AG20443 (cell line): ENCODE measurements around the gene BBX.
"Not testable (repeated sequence)": the region's sequence is repeated elsewhere in the genome, so short reads cannot be mapped to it uniquely, and the experiment has no call there.

Source experiments
- DNase-seq: peaks from one replicate; pipeline ENCODE4 v3.0.0; 2012; ENCODE audit warnings: low spot score, mixed read lengths

The BBX gene

DNA sequence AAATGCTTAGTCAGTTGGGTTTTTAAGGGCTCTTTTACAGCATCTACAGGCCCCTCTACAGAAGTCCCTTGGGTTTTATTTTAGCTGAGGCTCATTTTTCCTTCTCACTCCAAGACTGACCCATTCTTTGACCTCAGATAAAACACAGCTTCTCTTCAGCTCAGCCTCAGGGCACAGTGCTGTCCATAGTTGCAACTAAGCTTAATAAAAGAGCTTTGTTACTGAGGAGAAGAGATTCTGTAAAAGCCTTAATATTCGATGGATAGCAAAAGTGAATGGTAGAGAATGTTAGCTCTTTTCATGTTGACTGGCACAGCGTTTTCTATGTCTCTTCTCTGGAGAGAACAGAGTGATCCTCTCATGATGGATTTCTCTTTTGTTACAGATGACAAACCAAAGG lies 277.9 kb downstream of the BBX start:
- DNase-seq: no peak

GRCh38 chr3:107803170-107803569 lies 280.4 kb downstream of the BBX start:
- no peak for DNase-seq

DNA sequence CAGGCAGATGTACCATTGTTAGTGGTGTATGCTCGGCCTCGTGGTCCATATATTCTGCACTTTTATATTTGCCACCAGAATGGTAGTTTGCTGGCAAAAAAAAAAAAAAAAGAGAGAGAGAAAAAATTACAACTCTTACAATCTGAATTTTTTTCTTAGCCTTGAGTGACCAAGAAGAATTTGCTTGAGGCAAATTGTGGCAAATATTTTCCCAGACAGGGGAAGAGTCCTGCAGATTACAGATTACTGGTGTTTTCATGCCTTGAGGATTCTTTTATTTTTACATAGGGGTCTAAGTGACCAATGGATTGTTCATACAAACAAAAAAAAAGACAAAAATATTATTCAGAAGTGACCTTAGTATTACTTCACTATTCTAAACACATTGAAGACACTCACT lies 283.3 kb downstream of the BBX start:
- no peak for DNase-seq

DNA sequence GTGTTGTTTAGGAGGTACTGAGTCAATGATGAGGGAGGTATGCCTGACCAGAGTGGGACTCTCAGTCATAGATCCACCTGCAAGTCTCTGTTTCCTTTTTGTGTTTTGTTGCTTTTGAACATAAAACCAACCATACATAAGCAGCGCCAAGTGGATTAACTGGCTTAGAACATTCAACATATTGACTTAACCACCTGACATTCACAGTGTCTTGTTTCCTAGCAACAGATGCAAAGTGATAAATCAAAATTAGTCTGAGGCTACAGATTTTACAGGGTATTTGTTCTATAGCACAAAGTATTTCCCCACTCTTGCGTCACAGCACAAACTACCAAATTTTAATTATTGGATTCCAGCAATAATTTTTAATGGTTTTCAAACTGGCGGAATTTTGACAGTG lies 283.8 kb downstream of the BBX start:
- no peak for DNase-seq

DNA sequence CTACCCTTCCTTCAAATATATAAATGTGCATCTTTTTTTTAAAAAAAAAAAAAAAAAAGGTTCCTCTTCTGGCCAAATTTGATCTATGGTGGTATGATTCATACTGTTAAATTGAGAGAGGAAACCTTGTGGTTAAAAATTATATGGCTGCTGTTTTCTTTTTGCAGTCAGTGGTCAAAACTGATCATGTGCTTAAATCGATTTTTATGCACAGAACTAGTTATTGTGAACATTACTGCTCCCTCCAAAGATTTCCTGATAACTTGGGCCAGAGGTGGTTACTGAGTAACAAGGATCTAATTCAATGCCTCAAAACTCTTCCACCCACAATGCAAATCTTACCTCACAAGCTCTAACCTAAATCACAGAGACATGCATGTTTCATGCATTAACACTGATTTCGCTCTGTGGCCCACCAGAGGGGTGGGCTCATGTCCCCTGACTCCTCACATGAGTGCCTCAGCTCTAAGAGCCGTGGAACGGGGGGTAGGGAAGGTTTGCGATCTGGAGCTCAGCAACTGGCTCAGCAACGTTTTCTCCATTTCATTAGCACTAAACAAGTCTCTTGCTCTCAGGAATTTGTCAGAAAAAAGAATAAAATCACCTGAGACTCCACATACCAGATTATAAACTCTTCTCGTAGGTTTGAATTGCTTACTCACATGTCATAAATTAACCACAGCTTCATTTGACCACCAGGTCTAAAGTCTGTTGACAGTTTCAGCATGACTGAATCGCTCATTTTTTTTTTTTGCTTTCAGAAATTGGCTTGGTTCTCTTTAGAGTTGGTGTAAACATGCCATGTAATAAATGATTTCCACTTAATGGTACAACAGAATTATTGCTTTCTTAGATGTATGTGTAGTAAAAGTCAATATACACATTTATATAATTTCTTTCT lies 287.7 kb downstream of the BBX start:
- no peak for DNase-seq

DNA sequence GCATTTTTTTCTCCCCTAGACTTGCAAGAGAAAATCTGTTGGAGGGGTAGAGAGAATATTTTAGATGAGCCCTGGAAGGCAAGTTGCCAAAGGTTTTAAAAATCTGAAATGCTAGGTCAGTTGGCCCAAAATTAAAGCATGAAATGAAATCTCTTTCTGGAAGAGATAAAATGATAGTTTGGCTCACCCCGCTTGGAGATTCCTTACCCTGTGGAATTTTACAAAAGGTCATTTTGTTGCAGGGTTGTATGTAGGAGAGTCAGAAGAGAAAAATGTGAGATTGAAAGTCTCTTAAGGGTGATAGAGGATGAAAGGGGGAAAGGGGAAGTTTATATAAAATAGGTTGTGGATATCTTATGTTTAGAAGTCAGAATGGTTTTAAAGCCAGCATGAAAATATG lies 290.3 kb downstream of the BBX start:
- no peak for DNase-seq

DNA sequence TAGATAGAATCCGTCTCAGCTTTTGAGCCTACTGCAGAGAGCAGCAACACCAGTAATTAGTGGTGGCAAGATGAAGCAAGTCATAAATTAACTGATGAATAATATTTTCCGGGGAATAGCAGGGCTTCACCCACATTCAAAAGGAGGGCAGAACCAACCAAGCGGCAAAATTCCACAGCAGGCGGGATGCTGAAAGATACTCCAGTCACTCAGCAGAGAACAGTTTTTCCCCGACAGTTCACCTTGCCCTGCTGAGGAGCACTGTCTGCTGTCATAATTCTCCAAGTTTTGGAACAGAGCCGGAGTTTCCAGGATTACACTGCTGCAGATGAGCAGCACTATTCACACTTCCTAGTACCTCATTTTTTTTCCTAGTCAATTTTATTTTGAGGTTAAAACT lies 293.3 kb downstream of the BBX start:
- DNase-seq: no peak

GRCh38 chr3:107817076-107817475 lies 294.3 kb downstream of the BBX start:
- no peak for DNase-seq

DNA sequence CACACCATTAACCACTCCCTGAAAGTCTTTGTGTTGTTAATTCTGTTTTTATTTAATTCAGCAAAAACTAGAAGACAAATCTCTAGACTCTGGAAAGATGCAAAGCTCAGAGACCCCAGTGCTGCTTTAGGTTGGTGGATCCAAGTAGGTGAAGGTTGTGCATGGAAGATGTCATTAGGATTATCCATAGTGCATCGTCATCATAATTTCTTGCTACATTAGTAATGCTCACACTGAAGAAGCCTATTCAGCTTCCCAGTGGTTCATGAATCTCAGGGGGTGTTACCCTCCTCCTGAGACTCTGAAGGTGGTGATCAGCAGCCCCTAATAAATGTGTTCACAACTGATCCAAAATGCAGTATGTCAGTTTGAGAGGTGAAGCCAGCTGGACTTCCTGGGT lies 295.3 kb downstream of the BBX start:
- no peak for DNase-seq

DNA sequence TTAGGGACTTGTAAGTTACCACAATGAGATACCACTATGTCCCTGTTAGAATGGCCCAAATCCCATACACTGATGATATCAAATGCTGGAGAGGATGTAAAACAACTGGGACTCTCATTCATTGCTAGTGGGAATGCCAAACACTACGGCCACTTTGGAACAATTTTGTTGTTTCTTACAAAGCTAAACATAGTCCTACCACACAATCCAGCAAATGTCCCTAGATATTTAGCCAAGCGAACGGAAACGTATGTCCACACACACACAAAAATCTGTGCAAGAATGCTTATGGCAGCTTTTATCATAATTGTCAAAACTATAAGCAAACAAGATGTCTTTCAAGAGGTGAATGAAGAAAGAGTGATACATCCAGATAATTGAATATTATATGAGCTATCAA lies 296.9 kb downstream of the BBX start:
- DNase-seq: no peak

- no peak for DNase-seq
Observed at GRCh38 chr3:107822308-107822707, 299.5 kb downstream of the BBX start.

DNA sequence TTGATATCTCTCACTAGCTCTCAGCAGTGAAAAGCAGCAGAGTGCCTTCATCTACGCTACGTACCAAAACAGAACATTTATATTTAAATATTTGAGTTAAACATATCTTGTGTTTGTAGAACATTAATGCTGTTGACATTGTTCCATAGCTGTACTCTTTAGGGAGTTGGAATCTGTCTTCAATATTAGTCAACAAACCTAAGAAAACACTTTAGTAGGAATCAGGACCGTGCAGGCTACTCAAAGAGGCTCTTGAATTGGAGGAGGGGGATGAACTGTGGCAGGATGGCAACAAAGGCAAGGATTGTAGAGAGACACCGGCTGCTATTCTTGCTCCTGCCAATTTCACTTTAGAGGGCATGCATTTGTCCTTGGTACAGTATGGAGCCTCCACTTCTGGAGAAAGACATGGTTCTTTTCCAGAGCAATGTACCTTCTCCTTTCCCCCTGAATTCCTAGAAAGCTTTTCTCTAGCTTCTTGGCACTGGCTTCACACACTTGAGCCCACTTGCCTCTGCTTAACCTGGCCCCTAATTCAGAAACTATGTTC lies 302.1 kb downstream of the BBX start:
- no peak for DNase-seq

- DNase-seq: no peak
Observed at GRCh38 chr3:107825556-107825955, 302.8 kb downstream of the BBX start.

DNA sequence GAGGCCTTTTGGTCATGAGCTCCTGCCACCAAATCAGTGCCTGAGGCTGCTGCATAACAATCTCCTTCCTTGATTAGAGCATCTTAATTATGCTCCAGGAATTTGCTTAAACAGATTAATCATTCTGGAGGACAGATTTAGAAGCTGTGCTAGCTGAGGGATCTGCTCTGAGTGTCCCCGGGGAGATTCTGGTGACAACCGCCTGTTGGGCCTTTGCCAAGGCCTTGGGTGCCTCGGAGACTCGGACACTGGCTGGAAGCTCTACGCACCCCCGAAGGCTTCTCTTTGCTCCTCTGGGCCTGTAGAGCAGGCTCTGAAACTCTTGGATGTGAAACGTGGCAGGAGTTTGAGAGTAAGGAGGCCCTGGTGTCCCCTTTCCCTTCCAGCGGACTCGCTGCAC lies 304.0 kb downstream of the BBX start:
- DNase-seq: no peak

- no peak for DNase-seq
Observed at GRCh38 chr3:107829185-107829584, 306.4 kb downstream of the BBX start.

GRCh38 chr3:107831590-107831989 lies 308.8 kb downstream of the BBX start:
- DNase-seq: no peak

DNA sequence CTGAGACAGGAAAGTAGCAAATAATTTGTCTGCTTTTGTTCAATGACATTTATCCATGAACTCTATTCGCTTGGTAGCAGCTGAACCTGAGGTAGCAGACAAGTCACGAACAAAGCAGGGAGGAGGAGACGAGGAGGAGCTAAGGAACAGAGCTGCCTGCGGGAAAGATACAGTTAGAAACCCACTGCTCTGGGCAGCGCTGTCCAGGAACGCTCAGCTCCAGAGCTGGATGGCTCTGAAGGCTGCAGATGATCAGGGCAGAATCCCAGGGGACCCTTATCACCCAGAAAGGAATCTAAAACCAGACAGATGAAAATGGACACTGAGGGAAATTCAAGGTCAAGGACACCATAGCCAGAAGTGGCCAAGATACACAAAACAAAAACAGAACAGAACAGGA lies 310.3 kb downstream of the BBX start:
- no peak for DNase-seq

- no peak for DNase-seq
Observed at GRCh38 chr3:107833722-107834416, 311.1 kb downstream of the BBX start.

DNA sequence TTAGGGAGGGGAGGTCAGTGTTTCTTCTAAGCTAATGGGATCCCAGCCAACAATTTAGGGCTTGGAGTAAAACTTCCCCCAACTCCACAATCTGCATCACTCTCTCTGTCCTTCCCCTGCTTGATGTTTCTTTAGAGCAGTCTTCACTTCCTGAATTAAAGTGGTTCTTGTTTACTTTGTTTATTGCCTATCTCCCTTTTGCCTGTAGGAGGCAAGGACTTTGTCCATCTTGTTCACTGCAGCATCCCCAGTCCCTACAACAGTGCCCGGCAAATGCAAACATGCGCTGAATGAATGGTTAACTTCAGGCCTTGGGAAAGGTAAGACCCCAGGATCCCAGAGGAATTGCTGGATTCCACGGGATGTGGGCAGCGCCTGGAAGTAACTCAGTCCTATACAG lies 312.2 kb downstream of the BBX start:
- not testable (repeated sequence) for DNase-seq

DNA sequence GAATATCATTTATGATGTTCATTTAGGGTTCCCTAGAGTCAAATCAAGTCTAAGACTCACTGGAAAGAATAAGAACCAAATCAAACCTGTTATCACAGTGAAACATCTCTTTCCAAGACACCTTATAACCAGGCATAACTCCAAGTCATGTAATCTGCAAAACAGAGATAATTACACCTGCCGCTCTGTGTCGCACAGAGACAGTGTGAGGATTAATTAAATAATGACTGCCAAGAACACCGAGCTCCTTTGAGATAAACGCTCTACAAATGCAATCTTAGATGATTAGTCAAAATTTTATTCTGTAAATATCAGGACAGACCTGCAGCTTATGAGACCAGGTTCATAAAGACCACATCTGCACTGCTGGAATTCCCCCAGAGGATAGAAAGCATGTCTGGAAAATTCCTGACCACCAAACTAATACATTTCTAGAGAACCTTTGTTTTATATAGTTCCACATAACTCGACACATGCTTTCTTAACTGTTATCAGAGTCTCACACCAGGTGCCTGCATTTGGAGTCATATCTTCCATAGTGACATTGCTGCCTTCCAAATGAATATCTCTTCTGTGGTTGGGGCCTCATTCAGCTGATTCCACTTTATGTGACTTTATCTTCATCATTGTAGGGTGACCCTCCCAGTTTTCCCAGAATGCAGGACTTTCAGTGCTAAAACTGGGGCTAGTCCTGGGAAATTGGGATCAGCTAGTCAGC lies 315.3 kb downstream of the BBX start:
- DNase-seq: no peak

GRCh38 chr3:107841831-107842230 lies 319.1 kb downstream of the BBX start:
- no peak for DNase-seq

GRCh38 chr3:107842940-107843339 lies 320.2 kb downstream of the BBX start:
- no peak for DNase-seq
